GM19467 (cell line): ENCODE data around the gene NT5M.
A peak's percentile ranks its signal among the peaks of the same experiment; 100 is the strongest.
"Not testable (repeated sequence)": the region's sequence is repeated elsewhere in the genome, so short reads cannot be mapped to it uniquely, and the experiment has no call there.

Experiments
- ATAC-seq: cut with Tn5 transposase; IDR thresholded peaks from one replicate; pipeline ENCODE4 v1.9.1; 2021; ENCODE audit warnings: mild to moderate bottlenecking, moderate library complexity; ENCODE audit not compliant: unreplicated experiment

Gene NT5M

DNA sequence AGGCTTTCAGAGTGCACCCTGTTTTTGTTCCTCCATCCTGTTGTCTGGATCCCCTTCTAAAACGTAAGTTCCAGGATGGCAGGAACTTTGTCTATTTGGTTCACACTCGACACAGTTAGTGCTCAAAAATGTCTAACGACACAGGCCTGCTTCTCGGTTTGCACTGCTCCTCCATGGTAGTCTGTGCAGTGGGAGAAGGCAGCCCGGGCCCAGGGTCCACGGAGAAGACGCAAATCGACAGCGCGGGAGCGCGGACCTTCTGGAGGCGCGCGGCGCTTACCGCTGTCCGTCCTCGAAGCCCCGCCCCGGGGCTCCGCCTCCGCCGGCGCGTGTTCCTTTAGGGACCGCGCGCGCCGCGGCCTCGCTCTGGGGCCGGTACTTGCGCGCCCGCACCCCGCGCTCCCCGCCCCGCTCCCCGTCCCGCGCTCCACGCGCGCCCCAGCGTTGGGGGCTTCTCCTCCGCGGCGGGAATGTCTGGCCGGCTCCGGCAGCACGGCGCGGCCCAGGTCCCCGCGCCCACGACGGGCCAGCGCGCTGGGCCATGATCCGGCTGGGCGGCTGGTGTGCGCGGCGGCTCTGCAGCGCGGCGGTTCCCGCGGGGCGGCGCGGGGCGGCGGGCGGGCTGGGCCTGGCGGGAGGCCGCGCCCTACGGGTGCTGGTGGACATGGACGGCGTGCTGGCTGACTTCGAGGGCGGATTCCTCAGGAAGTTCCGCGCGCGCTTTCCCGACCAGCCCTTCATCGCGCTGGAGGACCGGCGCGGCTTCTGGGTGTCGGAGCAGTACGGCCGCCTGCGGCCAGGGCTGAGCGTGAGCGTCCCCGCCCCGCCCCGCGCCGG lies at the start of gene NT5M:
TSS of gene NT5M (plus strand) at position 364 of the 837 bp plus-strand sequence. CDS start at position 542, 178 bp downstream.
- ATAC-seq: peak; percentile 50

DNA sequence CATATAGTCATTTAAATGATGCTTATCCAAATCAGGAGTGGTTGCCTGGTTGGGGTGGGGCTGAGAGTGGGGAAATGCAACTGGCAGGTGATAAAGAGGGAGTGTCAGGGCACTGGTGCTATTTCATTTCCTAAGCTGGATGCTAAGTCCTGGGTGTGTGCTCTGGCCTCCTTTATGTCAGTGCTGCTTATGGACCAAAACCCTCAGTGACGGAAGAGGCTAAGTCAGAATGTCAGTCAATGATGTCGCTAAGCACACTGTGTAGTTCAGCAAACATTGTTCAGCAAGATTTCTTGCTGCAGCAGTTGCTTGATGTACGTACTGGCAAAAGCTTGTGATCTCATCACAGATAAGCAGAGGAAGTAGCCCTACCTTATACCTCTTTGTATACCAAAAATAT lies 49.8 kb upstream of the NT5M start:
- ATAC-seq: no peak

DNA sequence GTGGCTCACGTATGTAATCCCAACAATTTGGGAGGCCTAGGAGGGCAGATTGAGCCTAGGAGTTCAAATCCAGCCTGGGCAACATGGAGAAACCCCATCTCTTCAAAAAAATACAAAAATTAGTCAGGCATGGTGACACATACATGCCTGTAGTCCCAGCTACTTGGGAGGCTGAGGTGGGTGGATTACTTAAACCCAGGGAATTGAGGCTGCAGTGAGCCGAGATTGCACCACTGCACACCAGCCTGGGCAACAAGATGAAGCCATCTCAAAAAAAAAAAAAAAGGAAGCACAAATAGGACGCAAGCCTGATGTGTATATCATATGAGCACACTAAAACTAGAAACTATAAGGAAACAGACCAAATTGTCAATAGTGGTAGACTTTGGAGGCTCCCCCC lies 49.1 kb upstream of the NT5M start:
- no peak for ATAC-seq

DNA sequence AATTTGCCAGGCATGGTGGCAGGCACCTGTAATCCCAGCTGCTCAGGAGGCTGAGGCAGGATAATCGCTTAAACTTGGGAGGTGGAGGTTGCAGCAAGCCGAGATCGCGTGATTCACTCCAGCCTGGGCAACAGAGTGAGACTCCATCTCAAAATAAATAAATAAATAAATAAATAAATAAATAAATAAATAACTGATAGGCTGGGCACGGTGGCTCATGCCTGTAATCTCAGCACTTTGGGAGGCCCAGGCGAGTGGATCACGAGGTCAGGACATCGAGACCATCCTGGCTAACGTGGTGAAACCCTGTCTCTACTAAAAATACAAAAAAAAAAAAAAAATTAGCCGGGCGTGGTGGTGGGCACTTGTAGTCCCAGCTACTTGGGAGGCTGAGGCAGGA lies 47.5 kb upstream of the NT5M start:
- not testable (repeated sequence) for ATAC-seq

DNA sequence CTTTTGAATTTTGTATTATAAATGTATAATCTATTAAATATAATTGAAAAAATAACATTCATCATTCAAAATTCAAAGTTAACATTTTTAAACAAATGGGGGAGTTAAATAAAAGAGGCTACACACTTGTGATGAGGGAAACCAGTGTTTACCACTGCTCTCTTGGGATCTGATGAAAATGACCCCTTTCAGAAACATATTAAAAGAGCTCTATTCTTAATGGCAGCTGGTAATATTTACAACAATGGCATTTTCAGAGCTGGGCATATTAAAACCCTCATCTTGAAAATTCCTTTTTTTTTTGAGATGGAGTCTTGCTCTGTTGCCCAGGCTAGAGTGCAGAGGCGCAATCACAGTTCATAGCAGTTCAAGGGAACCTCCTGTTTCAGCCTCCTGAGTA lies 46.9 kb upstream of the NT5M start:
- no peak for ATAC-seq

DNA sequence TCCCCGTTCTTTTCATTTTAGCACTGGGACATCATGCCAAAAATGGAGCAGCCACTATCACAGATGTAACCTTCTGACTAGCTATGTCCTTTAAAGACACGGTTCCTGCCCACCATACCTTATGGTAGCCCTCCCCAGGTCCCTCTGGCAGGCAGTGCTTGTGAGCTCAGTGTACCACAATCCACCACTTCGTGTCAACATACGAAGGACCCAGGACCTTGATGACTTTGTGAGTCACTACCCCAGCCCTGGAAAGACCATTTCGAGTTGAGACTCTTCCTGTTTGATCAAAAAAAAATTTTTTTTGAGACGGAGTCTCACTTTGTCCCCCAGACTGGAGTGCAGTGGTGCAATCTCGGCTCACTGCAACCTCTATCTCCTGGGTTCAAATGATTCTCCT lies 45.2 kb upstream of the NT5M start:
- no peak for ATAC-seq

DNA sequence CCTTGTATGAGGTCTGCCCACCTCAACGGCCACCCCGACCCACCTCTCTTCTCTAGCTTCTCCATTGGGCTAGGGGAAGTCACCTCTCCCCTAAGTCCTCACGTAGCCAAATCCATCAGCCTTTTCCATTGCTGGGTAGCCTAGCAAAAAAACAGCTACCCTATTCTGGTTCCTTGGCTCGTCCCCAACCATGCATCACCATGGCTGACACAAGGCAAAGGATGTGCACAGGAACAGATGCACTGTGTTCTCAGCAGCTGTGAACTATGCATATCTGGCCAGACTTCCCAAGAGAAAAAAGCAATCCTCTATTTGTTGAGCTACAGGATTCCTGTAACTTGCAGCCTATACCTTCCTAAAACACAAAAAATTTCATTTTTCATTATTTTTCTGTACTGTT lies 44.2 kb upstream of the NT5M start:
- no peak for ATAC-seq

DNA sequence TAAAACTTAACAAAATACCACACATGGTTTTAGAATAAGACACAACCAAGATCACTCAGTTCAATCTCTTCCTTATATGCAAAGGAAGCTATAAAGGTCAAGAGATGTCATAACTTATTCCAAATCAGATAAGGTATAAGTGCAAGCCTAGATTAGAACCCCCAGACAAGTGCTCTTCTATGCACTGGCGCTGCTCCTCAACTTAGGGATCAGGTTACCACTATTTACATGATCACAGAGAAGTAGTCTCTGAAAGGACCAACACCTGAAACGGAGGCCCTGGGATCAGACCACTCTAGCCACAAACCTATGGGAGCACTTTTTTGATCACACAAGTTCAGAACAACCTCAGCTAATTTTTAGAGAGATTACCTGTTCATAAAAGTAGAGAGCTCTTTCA lies 38.7 kb upstream of the NT5M start:
- ATAC-seq: no peak

DNA sequence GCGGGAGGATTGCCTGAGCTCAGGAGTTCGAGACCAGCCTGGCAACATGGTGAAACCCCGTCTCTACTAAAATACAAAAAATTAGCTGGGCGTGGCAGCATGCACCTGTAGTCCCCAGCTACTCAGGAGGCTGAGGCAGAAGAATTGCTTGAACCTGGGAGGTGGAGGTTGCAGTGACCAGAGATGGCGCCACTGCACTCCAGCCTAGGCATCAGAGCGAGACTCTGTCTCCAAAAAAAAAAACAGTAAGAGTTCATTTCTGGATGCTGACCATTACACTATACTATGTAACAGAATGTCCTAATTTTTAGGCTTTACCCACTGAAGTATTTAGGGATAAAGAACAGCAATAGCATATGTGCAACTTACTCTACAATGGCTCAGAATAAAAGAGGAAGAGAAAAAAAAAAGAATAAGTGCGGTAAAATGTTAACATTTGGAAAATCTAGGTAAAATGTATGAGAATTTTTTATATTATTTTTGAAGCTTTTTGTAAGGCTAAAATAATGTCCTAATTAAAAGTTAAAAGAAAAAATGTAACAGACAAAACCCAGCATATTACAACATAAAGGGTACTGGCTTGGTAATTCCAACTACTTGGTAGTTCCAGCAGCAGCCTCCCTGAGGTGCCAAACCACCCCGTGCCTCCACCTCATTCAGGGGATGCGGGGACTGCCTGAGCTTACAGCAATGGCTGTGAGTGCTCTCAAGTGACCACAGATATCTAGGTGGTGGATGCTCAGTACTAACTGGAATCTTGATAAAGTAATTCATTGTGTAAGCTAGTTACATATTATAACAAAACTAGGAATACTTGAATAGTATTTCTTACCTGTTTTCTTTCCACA lies 33.0 kb upstream of the NT5M start:
- ATAC-seq: no peak

DNA sequence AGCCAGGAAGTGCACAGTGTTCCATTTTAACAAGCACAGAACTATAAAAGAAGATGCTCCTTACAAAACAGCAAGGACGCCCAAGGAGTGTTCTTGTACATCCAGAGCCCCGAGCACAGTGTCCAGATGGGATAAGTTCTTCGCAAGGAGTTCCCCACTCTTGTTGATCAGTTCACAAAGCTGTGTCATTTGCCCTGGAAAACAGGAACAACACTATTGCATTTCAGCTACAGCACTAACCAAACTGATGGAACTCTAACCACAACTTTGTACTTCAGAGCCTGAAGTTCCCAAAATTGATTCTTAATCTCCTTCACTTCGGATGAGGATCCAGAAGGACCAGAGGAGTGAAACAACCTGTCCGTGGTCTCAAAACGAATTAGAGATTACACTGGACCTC lies 27.2 kb upstream of the NT5M start:
- no peak for ATAC-seq

DNA sequence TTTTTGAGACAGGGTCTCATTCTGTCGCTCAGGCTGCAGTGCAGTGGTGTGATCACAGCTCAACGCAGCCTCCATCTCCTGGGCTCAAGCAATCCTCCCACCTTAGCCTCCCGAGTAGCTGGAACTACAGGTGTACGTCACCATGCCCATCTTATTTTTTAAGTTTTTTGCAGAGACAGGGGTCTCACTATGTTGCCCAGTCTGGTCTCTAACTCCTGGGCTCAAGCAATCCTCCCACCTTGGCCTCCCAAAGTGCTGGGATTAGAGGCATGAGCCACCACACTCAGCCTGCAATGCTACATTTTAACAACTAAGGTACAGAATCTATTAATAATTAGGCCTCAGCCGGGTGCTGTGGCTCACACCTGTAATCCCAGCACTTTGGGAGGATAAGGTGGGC lies 25.7 kb upstream of the NT5M start:
- ATAC-seq: not testable (repeated sequence)

DNA sequence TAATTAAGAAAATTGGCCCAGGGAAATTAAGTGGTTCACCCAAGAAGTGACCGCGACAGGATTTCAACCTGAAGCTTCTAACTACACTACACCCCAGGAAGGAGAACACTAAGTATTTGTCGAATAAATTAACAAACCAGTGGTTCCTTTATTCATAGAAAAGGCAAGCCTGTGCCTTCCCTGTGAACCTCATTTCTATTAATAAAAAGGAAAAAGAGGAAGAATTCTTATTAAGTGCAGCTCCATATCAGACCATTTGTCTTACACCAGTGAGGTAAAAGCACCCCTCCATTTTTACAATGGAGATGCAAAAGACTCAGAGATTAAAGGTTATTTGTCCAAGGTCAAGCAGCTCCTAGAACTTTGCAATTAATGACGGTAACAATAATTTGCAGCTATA lies 23.9 kb upstream of the NT5M start:
- no peak for ATAC-seq

DNA sequence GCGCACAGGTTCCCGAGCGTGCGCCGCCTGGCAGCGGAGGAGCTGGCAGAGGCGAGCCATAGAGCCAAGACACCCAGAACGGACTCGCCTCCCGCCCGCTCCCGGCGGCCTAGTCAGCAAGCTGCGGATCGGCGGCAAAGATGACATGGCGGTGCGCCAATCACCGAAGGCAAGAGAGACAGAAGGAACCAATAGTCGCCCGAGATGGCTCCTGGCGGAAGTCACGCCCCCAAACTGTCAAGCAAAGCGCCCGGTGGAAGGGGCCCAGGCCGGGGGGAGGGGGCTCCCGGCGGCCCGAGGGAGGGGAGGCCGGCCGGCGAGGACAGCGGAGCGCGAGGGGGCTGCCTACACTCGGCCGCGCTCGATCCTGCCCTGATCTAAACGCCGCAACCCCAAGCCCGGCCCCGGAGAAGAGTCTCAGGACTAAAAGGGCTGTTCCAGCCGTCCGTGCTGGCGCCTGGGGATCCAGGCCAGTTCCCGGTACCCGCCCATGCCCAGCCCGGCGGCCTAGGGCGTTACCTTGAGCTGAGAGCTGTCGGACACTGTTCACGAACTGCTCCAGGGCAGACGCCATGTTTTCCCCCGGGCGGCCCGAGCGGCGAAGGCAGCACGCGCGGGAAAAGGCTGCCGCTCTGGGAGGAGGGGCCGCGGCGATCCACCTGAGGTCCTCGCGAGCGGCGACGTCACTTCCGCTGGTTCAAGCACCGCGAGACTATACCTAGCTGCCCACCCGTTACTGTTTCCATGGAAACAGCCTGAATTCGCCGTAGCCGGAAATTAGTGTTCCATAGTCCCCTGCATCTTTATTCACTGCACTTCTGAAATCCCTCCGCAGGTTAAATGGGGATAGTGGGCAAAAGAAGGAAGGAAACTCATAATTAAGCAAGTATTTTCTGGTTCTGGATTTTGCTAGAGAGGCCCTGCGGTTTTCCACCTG lies 22.3 kb upstream of the NT5M start, which contains the start of gene COPS3:
TSS of gene COPS3 (minus strand) at position 634 of the 937 bp plus-strand sequence. CDS start at position 574, 60 bp downstream.
- ATAC-seq: peak; percentile 82

DNA sequence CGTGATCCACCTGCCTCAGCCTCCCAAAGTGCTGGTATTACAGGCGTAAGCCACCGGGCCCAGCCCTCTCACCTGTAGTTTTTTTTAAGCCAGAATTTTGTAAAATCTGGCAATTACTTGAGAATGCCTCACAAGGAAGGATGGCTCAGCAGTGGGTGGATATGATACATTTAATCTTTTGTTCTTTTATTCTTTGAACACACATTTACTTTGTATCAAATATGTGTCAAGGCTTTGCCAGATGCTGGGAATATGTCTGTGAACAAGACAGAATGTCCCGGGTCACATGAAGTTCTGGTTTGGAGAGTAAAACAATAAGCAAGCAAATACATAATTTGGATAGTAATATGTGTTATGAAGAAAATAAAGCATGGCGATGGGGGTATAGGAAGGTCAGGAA lies 17.2 kb upstream of the NT5M start:
- ATAC-seq: no peak

DNA sequence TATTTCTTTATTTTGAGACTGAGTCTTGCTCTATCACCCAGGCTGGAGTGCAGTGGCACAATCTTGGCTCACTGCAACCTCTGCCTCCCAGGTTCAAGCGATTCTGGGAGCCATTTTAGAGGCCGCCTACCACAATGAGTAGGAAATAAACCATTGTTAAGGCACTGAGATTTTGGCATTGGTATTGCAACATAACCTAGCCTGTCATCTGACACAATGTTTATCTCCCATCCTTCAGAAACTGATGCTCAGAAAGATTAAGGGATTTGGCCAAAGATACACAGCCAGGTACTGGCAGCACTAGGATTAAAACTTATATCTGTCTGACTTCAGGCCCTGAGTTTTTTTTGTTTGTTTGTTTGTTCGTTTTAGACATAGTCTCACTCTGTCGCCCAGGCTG lies 14.1 kb upstream of the NT5M start:
- no peak for ATAC-seq

DNA sequence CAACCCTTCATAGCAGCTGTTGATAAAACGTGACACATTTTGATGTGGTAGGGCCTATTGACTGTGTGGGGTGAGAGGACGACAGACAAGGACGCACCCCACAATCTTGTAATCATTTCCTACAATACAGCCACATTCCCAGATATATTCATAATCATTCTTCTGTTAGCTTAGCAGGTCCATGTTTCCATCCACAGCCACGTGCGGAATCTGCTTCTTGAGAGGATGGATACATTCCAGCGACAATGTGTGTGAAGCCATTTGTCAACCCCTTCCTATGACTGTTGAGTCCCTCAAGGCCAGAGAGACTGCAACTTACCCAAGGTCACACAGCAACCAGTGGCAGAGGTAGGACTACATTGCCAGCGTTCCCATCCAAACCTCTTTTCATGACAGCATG lies 13.5 kb upstream of the NT5M start:
- ATAC-seq: no peak

DNA sequence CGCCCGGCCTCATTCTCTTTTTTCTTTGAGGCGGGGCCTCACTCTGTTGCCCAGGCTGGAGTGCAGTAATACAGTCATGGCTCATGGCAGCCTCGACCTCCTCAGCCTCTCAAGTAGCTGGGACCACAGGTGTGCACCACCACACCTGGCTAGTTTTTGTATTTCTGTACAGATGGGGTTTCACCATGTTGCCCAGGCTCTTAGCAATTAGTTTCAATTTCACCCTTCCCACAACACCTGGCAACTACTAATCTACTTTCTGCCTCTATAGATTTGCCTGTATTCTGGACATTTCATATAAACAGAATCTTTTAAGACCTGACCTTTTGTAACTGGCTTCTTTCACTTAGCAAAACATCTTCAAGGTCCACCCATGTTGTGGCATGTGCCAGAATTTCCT lies 8.0 kb upstream of the NT5M start:
- ATAC-seq: no peak

DNA sequence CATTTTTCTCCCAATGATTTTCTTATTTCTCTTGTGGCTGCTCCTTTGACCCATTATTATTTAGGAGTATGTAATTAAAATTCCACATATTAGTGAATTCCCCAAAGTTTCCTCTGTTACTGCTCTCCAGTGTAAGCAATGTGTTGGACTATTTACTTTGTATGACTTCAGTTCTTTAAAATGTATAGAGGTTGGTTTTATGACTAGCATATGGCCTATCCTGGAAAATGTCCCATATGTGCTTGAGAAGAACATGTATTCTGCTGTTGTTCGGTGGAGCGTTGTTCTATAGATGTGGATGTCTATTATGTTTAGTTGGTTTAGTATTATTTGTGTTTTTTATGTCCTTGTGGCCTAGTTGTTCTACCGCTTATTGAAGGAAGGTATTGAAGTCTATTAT lies 6.0 kb upstream of the NT5M start:
- ATAC-seq: no peak

DNA sequence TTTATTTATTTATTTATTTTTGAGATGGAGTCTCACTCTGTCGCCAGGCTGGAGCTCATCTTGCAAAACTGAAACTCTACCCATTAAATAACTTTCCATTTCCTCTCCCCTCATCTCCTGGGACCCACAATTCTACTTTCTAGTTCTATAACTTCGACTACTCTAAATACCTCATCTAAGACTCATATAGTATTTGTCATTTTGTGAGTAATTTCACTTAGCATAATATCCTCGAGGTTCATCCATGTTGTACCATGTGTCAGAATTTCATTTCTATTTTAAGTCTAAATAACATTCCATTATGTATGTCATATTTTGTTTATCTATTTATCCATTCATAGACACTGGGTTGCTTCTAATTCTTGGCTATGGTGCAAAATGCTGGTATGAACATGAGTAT lies 5.1 kb upstream of the NT5M start:
- ATAC-seq: no peak

DNA sequence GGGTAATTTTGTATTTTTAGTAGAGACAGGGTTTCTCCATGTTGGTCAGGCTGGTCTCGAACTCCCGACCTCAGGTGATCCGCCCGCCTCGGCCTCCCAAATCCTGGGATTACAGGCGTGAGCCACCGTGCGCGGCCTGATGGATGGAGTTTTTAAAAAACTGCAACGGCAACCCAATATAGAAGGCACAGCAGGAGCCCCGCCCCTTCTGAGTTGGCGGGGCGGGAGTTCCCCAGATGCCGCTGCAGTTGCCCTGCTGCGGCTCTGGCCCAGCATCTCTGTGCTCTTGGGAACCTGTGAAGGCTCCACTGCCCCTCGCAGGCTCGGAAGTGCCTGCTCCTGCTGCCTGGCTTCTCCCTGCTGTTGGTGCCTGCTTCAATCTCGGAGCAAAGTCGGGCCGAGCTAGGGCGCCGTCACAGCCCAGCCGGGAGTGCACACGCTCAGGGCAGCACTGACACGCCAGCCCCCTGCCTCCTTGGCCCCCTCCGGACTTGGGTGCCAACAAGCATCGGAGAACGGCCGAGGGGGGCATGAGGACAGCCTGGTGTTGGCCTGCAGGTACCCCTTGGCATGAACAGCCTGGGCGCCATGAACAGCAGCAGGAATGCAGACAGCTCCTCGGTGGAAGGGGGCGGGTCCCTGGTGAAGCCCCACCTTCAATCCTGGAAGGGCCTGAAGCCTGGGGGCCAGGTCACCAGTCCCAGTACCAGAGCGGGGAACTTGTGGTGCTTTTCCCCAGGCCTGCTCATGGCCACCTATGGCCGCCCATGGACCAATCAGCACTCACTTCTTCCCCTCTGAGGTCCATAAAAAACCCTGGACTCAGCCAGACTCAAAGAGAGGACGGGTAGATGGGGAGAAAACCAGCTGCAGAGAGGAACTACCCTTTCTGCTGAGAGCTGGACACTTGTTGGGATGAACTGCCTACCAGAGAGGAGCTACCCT lies 2.3 kb upstream of the NT5M start:
- no peak for ATAC-seq
